ENCODE results near the gene MOV10L1.
A peak's percentile ranks its signal among the peaks of the same experiment; 100 is the strongest.

Gene MOV10L1

DNA sequence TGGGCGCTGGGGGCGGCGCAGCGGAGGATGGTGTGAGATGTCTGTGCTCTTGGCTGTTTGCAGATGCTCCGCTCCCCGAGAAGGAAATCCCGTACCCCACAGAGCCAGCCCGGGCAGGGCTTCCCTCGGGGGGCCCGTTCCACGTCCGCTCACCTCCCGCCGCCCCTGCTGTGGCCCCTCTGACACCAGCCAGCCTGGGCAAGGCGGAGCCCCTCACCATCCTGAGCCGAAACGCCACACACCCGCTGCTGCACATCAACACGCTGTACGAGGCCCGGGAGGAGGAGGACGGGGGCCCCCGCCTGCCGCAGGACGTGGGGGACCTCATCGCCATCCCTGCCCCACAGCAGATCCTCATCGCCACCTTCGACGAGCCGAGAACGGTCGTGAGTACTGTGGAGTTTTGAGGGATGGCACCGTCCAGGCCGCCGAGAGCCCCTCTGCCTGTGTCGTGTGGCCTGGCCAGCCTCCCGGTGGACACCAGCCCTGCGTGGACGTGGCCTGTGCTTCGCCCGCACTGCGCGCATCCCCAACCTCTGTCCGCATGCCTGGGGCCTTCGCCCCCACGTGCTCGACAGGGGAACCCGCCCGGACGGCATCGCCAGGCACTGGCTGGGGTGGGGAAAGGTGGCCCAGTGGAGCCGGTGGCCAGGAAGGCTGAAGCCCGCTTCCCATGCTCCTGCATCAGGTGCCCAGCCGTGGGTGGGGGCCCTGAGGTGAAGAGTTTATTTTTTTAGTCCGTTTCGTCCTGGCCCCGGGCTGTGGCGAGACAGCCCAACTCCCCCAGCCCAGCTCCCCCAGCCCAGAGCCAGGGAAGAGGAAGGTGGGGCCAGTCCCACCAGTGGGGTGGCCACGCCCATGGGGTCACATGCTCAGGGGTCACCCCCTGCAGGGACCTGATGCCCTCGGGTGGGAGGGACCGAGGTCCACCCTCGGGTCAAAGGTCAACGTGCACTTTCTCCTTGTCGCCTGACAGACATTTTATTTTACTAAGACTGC lies 89.4 kb downstream of the MOV10L1 start:
- no peak for DNase-seq

DNA sequence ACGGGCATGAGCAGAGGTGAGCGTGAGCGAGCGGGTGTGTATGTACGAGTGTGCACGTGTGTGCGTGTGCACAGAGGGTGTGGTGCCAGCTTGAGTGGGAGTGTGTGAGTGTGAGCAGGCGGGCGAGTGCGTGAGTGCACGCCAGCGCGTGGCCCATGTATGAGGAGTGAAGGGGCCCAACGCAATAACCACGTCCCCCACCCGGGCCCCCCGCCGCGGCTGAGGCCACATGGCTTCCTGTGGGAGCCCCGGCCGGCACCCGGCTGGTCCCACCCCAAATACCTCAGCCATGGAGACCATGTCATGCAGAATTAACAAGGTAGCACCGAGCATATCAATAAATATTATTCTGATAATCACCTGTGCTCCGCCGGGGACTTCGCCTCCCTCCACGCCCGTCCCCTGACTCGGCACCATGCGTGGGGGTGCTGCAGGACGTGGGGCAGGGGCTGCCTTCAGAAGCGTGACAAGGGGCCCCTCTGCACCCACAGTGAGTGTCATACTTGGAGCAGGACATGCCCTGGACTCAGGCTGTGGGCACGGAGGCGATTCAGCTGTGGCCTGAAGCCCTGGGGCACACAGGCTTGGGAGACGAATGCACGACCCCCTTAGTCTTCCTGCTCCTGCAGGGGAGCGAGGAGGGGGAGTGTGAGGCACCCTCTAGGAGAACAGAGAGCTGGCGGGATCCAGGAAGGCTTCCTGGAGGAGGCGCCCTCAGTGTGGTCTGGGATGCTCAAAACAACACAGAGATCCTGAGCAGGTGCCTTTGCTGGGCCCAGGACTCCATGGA lies 90.3 kb downstream of the MOV10L1 start:
- DNase-seq, result no peak

DNA sequence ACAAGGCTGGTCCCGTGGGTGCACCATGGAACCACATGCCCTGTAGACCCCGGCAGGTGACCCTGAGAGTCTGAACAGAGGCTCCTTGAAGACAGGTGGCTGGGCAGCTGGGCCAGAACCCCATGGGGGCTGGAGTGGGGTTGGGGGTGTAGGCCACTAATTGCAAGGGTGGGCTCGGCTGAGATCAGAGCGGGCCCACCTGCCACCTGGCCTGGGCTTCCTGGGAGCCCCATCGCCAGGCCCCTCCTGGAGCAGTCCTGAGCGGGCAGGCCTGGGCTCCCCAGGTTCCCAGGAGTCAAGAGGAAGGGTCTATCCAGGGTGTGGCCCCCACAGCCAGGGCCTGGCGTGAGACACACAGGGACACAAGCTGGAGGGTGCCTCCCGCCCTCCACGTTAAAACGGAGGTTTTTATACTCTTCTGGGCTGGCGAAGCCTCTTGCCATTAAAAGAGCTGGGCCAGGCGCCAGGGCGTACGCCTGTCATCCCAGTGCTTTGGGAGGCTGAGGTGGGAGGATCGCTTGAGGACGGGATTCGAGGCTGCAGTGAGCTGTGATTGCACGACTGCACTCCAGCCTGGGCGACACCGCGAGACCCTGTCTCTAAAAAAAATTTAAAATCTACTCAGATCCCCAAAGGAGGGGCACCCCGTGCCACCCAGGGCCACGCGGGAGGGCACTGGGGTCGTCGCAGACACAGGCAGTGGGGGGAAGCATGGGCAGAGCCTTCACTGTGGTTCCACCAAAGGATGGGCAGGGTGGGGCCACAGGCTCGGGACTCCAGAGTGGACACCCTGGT lies 91.1 kb downstream of the MOV10L1 start:
- no peak for DNase-seq

DNA sequence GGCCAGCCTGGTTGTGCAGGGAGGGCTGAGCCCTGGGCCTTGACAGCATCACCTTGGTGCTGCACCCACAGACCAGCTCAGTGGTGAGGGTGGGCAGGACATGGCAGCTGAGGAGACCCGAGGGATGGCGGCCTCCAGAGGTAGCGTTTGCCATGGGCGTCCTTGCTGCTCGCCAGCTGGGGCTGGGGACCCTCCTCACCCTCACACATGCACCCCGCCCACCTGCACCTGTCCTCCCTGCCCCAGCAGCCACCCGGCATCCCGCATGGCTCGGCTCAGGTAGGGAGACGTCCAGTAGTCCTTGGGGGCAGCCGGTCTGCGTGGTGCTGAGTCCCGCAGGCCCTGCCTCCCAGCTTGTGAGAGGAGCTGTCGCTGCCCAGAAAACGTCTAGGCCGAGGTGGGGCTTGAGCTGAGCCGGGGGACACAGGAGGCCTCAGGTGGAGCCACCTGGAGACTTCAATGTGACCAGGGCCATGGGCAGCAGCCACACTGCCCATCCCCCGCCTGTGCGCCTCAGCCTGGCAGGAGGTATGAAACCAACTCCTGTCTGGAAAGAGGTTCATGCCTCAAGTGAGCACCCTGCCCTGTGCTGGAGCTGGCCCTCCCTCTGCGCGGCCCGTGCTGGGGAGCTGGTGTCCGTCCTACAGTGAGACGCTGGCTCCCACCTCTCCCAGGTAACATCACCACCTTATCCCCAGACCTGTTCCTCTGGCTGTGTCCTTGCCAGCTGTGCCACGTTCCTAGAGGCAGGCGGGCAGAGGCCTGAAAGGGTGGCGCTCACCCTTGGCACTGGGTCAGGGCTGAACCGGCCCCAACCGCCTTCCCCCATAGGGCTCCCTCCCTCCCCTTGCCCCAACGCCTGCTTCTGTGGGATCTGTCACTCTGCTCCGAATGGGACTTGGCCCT lies 92.6 kb downstream of the MOV10L1 start:
- no peak for DNase-seq

DNA sequence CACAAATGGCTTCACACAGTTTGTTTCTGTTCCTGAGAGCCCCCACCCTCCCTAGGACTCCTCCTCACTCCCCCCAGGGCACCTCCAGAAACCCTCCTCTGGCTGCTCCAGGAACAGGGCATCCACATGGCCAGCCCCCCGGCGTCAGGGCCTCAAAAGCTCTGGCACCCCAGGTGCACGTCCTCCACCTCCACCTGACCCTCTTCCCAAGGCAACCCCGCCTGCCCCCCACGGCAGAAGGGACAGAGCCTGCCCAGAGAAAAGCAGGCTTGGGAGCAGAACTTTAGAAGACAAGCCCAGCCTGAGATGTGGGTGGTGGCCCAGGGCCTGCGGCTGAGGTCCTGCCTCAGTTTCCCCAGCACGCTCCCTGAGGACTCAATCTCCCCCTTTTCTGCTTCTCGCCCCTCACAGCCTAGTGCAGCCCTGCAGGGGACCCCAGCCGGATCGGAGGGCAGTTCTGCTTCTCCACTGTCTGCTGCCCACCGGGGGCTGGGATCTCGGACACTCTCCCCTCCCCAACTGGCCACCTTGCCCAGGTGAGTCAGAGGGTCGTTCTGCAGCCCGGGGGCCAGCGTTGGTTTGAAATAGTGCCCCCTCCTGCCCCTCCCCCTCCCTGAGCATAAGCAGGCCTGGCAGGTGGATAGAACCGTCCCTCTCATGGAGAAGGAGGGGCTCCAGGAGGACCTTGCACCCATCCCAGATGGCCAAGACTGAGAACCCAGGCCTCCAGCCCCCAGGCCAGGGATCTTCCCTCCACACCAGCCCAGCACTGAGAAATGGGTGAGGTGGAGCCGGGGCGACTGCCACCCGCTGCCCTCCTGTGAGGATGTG lies 93.5 kb downstream of the MOV10L1 start:
- no peak for DNase-seq

DNA sequence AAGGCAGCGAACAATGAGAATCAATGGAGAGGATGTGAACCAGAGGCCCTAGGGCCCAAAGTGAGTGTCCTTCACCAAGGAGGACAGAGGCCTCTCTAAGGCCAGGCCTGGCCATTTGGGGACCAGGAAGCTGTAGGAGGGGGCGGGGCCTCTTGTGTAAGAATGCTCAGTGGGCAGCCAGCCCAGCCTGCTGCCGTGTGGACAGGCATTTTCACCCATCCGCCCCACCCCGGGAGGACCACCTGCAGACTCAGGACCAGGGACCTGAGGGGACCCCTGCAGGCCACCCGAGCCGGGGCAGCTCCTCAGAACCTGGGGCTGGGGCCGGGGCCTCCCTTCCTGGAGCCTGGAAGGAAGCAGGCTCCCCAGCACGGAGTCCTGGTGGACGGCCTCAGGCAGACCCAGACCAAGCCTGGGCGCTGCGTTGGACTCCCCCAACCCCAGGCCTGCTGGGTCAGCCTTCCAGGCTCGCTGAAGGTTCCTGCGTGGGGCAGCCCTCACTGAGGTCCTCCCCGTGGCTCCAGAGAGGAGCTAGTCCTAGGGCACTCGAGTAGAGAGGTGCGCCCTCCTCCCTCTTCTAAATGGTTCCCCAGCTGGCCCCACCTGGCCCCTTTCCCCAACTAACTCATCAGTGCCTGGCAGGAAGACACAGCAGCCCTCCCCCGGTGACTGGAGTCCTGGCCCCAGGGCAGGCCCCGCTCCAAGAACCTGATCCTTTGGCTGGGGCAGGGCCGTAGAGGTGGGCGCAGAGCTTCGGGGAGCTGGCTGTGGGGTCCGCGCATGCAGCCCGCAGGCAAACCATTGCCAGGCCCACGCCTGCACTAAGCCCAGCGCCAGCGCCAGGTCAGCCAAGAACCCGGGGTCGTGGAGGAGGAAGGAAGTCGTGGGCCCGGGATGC lies 94.4 kb downstream of the MOV10L1 start:
- peak; percentile 15 to 22 for DNase-seq

DNA sequence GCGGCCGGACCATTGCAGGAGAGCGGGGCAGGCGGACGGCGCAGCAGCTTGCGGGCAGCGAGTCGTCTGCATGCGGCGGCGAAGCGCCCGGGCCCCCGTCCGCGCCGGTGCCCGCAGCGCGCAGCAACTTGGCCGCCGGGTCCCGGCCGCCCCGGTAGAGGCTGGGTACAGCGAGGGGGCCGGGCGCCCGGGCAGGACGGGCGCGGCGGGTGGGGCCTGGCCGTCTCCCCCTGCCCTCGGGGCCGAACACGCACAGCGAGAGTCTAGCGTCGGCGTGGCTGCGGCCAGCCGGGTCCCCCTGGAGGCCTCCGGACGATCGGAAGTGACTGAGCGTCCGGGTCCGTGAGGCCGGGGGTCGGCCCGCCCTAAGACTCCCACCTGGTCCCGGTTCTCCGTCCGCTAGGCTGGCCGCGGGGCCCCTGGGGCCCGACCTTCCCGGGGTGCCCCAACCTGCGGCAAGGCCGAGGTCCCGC lies 95.1 kb downstream of the MOV10L1 start:
- no peak for DNase-seq

DNA sequence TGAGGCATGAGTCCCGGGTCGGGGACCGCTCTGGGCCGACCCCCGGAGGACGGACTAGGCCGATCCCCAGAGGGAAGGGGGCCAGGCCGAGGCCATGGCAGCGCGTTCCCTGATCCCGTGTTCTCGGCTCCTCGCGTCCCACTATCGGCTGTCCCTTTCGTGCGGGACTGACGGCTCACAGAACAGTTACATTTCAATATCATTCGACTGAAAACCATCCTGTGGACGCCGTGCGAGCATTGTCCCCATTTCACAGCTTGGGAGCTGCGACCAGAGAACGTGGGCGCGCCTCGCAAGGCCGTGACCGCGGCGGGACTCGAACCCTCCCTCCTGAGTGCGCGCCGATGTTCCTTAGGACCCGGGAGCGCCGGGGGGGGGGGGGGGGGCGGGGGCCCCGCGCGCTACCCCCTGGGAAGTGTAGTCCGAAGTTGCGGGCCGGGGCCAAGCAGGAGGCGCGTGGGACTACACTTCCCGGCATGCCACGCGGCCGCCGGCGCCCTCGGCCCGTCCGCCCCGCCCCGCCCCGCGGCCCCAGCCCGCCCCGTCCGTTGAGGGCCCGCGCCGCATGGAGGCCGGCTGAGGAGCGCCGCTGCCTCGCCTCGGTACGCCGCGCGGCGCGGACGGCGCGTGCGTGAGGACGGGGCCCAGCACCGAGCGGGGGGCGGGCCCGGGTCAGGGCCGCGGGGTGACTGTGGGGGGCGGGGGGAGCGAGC lies 95.7 kb downstream of the MOV10L1 start, which contains the start of gene TRABD:
TSS of gene TRABD (plus strand) at position 539 of the 713 bp plus-strand sequence. CDS start 7,148 bp downstream, outside the sequence.
- DNase-seq, result peak; percentile 75 to 77

DNA sequence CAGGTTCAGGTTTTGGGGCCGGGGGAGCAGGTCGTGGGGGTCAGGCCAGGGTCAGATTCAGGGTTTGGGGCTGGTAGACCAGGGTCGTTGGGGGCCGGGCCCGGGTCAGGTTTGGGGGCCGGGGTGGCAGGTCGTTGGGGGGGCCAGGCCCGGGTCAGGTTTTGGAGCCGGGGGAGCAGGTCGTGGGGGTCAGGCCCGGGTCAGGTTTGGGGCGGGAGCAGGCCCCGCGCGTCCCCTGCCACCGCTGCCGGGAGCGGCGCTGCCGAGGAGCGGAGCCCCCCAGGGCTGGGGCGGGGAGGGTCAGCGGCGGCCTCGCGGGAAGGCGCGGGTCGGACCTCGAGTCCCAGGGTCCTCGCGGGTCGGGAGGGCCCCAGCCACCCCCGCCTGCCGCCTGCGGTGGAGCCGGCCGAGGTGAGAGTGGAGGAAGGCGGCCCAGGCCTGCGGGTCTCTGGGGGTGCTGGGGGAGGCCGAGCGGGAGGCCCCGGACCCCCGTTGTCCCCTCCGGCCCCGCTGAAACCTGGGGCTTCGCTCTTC lies 96.4 kb downstream of the MOV10L1 start:
- no peak for DNase-seq

DNA sequence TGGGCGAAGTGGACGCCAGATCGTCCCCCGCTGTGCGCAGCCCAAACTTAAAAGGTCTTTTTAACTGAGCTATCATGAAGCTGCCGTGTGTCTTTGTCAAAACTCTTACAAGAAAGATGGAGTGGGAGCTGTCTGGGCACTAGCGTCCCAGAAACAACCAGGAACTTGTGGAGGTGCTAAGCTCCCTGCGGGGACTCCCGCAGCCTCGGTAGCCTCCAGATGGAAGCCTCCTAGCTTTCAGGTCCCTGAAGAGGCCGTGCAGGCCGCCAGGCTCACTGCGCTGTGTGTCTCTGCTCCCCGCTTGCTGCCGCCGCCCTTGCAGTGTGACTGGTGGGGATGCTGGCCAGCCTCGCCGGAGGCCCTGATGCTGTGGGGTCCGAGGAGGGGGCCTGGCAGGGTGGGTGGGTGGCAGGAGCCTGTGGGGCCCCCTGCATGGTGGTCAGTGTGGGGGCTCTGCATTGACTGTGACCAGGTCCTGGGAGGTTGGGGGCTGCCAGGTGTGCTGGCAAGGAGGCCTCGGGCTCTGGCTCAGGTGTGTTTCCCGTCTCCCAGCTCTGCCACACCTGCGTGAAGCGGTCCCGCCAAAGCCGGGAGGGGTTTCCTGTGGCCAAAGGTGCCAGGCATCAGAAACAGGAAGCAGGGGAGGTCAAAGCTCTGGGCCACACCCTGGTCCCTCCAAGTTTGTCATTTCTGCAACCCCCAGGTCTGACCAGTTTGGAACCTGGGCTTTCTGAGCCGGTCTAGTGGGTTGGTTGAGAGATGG lies 97.1 kb downstream of the MOV10L1 start:
- no peak for DNase-seq

DNA sequence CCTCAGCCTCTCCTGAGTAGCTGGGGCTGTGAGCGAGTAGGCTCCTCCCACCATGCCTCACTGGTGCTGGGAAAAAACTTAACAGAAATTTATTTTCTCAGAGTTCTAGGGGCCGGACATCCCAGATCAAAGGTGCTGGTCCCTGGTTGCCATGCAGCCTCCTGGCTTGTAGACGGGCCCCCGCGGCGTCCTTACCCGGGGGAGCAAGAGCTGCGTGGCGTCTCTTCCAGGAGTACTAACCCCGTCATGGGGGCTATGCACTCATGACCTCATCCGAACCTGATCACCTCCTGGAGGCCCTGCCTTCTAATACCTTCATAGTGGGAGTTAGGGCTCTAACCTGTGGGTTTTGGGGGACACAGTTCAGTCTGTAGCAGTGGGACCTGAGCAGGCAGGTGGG lies 98.5 kb downstream of the MOV10L1 start:
- DNase-seq, result no peak

DNA sequence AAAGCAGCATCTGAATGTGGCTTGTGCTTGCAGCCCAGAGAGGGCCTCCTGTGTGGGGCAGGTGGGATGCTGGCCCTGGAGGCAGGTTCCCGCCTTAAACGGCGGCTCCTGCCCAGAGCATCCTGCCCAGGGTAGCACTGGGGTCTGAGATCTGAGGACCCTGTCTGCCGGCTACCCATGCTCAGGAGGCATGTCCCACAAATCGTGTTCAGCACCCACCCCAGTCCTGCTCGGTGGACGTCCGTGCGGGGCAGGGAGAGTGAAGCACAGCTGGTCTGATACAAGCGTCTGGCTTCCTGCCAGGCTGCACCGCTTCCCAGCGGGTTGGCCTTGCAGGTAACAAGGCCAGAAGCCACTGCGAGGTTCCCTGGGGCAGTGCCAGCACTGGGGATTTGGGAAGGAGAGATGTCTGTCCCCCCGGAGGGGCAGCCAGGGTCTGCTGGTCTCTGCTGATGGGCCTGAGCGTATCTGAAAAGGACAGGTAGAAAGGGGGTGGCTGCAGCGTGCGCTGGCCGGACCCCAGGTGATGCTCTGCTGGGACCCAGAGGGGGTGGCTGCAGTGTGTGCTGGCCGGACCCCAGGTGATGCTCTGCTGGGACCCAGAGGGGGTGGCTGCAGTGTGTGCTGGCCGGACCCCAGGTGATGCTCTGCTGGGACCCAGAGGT lies 99.5 kb downstream of the MOV10L1 start:
- DNase-seq, result no peak

DNA sequence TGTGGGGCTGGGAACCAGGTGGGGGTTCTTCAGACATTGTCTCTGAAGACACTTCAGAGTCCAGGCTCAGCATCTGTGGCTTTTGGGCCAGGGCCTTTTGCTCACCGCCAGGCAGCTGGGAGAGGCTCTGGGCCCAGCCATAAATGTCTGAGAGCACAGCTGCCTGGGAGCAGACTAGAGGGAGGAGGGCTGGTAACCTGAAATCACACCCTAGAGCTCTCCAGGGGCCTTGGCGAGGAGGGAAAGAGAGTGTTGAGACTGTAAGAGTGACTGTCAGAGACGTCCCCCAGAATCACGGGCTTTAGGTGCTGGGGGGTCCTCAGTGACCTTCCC lies 100.0 kb downstream of the MOV10L1 start:
- no peak for DNase-seq

DNA sequence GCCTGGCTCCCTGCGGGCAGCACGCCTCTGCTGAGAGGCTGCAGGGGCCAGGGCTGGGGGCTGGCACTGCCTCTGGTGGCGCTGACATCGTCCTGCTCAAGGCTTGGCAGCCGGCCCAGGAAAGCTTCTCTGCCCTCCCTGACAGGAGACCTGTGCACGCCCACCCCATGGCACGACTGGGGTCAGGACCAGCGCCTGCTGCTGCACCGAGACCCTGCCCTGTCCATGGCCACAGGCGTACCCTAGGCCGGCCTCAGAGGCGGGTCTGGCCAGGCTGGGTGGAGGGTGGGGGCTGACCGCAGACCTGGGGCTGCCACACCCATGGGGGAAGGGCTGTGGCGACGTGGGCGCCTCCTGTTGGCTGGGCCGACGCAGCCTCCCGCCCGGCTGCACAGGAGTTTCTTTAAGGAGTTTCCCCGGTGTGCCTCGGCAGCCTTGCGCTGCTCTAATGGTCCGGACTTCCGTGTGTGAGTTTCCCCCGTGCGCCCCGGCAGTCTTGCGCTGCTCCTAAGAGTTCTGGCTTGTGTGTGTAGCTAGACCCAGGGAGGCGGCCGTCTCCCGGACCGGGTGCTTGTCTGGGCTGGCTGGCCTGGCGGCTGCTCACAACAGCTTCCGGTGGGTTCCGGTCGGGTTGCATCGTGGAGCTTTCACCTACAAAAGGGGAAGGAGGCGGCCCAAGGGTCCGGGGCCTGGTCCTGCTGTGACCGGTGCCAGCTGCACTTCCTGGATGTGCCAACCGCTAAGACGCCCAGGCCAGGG lies 100.6 kb downstream of the MOV10L1 start:
- peak; percentile 86 to 89 for DNase-seq

DNA sequence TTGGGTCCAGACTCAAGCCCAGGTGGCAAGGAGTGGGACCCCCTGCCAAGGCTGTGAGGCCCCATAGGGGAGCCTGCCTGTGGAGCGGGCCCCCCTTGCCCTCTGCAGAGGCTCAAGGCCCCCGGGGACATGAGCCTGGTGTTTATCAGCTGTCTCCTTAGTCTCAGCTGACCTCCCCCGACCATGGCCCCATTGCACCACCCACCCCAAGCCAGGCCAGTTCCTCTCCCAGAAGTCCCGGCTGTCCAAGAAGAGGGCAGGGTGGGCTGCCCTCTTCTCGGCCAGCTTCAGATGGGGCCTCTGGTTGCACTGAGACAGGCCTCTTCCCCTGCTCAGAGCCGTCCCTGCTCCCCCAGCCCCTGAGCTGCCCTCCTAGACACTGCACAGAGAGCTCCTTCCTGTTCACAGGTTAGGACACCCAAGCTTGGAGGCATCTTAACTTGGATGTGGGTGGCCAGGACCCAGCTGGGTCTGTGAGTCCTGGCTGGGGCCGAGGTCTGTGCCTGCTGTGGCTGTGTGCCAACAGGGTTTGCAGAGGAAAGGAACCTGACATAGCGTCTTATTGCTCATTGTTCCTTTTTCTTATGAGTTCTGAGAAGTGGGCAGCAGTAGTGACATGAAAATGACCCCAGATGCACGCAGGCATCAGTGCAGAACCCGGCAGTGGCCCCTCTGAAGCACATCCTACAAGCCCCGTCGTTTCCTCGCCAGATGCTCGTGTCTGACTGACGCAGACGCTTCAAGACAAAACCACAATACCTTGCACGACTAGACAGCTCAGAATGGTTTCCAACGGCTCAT lies 101.3 kb downstream of the MOV10L1 start:
- DNase-seq, result peak; percentile 84 to 86
